Measurements from ENCODE around the gene SLC30A7. TPM values are rescaled to one million over a fixed set of nuclear protein-coding genes. Genes with fewer than 3 reads are reported as not detected.

The SLC30A7 gene
- total and polyA plus RNA-seq, 2 of the 13 experiments (the other 11 are each of a cell fraction or from before 2014, with no cell fraction given): 8.3 to 40.8 TPM

GRCh38 chr1:100904528-100904927 is 8.6 kb downstream of the SLC30A7 start:
- Histone ChIP-seq H3K9me3 (ENCODE audit: low read length) (no peaks in the 10 kb centered on the region), H4K20me1 (ENCODE audit: insufficient read depth, low read length) (no peaks in the 10 kb centered on the region), H3K4me3 (replicated peaks in 1 of 3; ENCODE audit: insufficient read depth in 1 of 3, low read depth in 2 of 3, low read length in 3 of 3) (no peak overlapping the region), H3K27me3 (ENCODE audit: control insufficient read depth in 1 of 2, insufficient read depth in 2 of 2, low read length in 2 of 2) (no peaks in the 10 kb centered on the region), H3K27ac (ENCODE audit: extremely low read length, insufficient read depth, low read length) (peak overlapping the region; percentile 44), H3K36me3 (replicated peaks in 1 of 2; ENCODE audit: control insufficient read depth in 1 of 2, insufficient read depth in 2 of 2, low read length in 2 of 2) (peaks cover under 1 to 34% of the 10 kb centered on the region in 2 experiments; a peak in 4 of 5 replicates), H3K9ac (ENCODE audit: insufficient read depth, low read depth, low read length) (no peak overlapping the region), H3K4me1 (ENCODE audit: insufficient read depth, low read length) (peaks cover 18% of the 10 kb centered on the region), H3K79me2 (ENCODE audit: insufficient read depth, low read length) (peaks cover 10% of the 10 kb centered on the region), H2AFZ (ENCODE audit: low read length) (no peak overlapping the region), H3K4me2 (ENCODE audit: low read depth, low read length) (0 out of 2 replicates have a peak overlapping the region, but pooled peaks have one; percentile 22)
- CTCF ChIA-PET (ENCODE audit: low intra/inter-chr PET ratio, low total read pairs): no interaction called here
- intact Hi-C loops (cut with micrococcal nuclease; ENCODE audit: unreplicated experiment) (no loop called here), in situ Hi-C loops (cut with HindIII; ENCODE audit: extremely low pct_ligation_motif_present, low pct_unique_long_range_greater_than_20kb) (no loop called here)
- DNase-seq (ENCODE audit: low spot score) (peak; percentile 38), ATAC-seq (peak; percentile 77), FAIRE-seq (no peak)
- POLR2A ChIA-PET: interaction anchor here (1.1 to 1.4 kb wide), 2 partner anchors 9 to 10 kb away, joined by 4 to 6 read pairs; partner anchors contain the start of genes EXTL2 and SLC30A7
- BruUV-seq (replicated peaks): no TSS peak
- 86% methylated on average over 2 of the region's 2 CpGs for WGBS (ENCODE audit: low lambda C conversion rate)
- TF ChIP-seq HNF4A (CRISPR knock-in tag; IDR thresholded peaks at IDR 0.05) (peak; percentile 67), RBM39 (IDR thresholded peaks at IDR 0.05; ENCODE audit: low read depth, low read length, poor library complexity, severe bottlenecking) (no peak), ZNF337 (CRISPR knock-in tag; IDR thresholded peaks at IDR 0.05; ENCODE audit: borderline replicate concordance, low read depth) (no peak), GATAD2A (CRISPR knock-in tag; IDR thresholded peaks at IDR 0.05) (0 out of 2 replicates have a peak, but pooled peaks have one; percentile 20), ZFP62 (CRISPR knock-in tag; IDR thresholded peaks at IDR 0.05) (no peak), PBX3 (CRISPR knock-in tag; IDR thresholded peaks at IDR 0.05; ENCODE audit: borderline replicate concordance) (no peak), CSRNP1 (CRISPR knock-in tag; IDR thresholded peaks at IDR 0.05) (no peak), ZNF772 (CRISPR knock-in tag; IDR thresholded peaks at IDR 0.05) (no peak), ZMYM4 (CRISPR knock-in tag; IDR thresholded peaks at IDR 0.05) (0 out of 2 replicates have a peak, but pooled peaks have one; percentile 21), HNRNPH1 (optimal IDR thresholded peaks at IDR 0.05; ENCODE audit: low read depth, low read length) (no peak), SAP130 (CRISPR knock-in tag; IDR thresholded peaks at IDR 0.05; ENCODE audit: low read depth) (no peak), ZNF569 (CRISPR knock-in tag; IDR thresholded peaks at IDR 0.05; ENCODE audit: borderline replicate concordance) (no peak), ZFAT (CRISPR knock-in tag; conservative IDR thresholded peaks at IDR 0.05) (no peak), DNMT1 (CRISPR knock-in tag; IDR thresholded peaks at IDR 0.05) (no peak), SNAI1 (CRISPR knock-in tag; IDR thresholded peaks at IDR 0.05; ENCODE audit: borderline replicate concordance) (no peak), NFIC (IDR thresholded peaks at IDR 0.05; ENCODE audit: low read length) (no peak), ZNF644 (CRISPR knock-in tag; IDR thresholded peaks at IDR 0.05; ENCODE audit: low read depth) (peak; percentile 83)
- TF ChIP-seq, protein P1, sequence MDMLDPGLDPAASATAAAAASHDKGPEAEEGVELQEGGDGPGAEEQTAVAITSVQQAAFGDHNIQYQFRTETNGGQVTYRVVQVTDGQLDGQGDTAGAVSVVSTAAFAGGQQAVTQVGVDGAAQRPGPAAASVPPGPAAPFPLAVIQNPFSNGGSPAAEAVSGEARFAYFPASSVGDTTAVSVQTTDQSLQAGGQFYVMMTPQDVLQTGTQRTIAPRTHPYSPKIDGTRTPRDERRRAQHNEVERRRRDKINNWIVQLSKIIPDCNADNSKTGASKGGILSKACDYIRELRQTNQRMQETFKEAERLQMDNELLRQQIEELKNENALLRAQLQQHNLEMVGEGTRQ (IDR thresholded peaks at IDR 0.05; ENCODE audit: low read depth, low read length): no peak
- TF ChIP-seq, protein P1 (CRISPR knock-in tag; IDR thresholded peaks at IDR 0.05; ENCODE audit: borderline replicate concordance): no peak
